UCSD-AML1 (cell line): Measurements from ENCODE around the gene SDR42E2.
A peak's percentile ranks its signal among the peaks of the same experiment; 100 is the strongest.
"Not testable (repeated sequence)": the region's sequence is repeated elsewhere in the genome, so short reads cannot be mapped to it uniquely, and the experiment has no call there.

ENCODE experiments used
- DNase-seq: peaks from one replicate; lab custom pipeline; 2025; ENCODE audit not compliant: unreplicated experiment; lab: John Stamatoyannopoulos, UW

The SDR42E2 gene

GRCh38 chr16:22161999-22162655 is at the start of gene SDR42E2:
SDR42E2 (plus strand) TSS chr16:22162506; CDS start chr16:22165583, 3,077 bp downstream.
- DNase-seq, result no peak

- no peak for DNase-seq
These were observed 46.1 kb upstream of the SDR42E2 start for GRCh38 chr16:22116095-22116700.

- no peak for DNase-seq
These were observed 44.7 kb upstream of the SDR42E2 start for GRCh38 chr16:22117609-22118008.

GRCh38 chr16:22120440-22120839 is 41.9 kb upstream of the SDR42E2 start:
- DNase-seq, result no peak

- no peak for DNase-seq
These were observed 40.1 kb upstream of the SDR42E2 start for GRCh38 chr16:22122239-22122638.

- DNase-seq, result peak; percentile 36
These were observed 39.2 kb upstream of the SDR42E2 start for GRCh38 chr16:22123146-22123545.

GRCh38 chr16:22123759-22124490 is 38.4 kb upstream of the SDR42E2 start:
- no peak for DNase-seq

- DNase-seq, result no peak
These were observed 37.6 kb upstream of the SDR42E2 start for GRCh38 chr16:22124583-22125284.

- DNase-seq, result no peak
These were observed 36.2 kb upstream of the SDR42E2 start for GRCh38 chr16:22126037-22126558.

GRCh38 chr16:22128537-22128936 is 33.8 kb upstream of the SDR42E2 start:
- not testable (repeated sequence) for DNase-seq

- DNase-seq, result no peak
These were observed 31.8 kb upstream of the SDR42E2 start for GRCh38 chr16:22130528-22130927.

GRCh38 chr16:22132801-22133200 is 29.5 kb upstream of the SDR42E2 start:
- no peak for DNase-seq

GRCh38 chr16:22138482-22138881 is 23.8 kb upstream of the SDR42E2 start:
- DNase-seq, result no peak

- DNase-seq, result no peak
These were observed 23.3 kb upstream of the SDR42E2 start for GRCh38 chr16:22139008-22139407.

- no peak for DNase-seq
These were observed 22.6 kb upstream of the SDR42E2 start for GRCh38 chr16:22139732-22140131.

- no peak for DNase-seq
These were observed 20.5 kb upstream of the SDR42E2 start for GRCh38 chr16:22141767-22142166.

GRCh38 chr16:22144520-22144919 is 17.8 kb upstream of the SDR42E2 start:
- DNase-seq, result no peak

- DNase-seq, result no peak
These were observed 14.5 kb upstream of the SDR42E2 start for GRCh38 chr16:22147853-22148252.

GRCh38 chr16:22151246-22151998 is 10.9 kb upstream of the SDR42E2 start:
- DNase-seq, result no peak

GRCh38 chr16:22152316-22152715 is 10.0 kb upstream of the SDR42E2 start:
- no peak for DNase-seq

GRCh38 chr16:22153078-22153477 is 9.2 kb upstream of the SDR42E2 start:
- not testable (repeated sequence) for DNase-seq
